ENCODE data around the gene SLC35F4.
"Not testable (repeated sequence)": the region's sequence is repeated elsewhere in the genome, so short reads cannot be mapped to it uniquely, and the experiment has no call there.

SLC35F4 gene

GRCh38 chr14:57729208-57730187 lies 136.4 kb downstream of the SLC35F4 start:
- no peak for DNase-seq (ENCODE audit: low read depth in 3 of 3, low spot score in 1 of 3)

DNA sequence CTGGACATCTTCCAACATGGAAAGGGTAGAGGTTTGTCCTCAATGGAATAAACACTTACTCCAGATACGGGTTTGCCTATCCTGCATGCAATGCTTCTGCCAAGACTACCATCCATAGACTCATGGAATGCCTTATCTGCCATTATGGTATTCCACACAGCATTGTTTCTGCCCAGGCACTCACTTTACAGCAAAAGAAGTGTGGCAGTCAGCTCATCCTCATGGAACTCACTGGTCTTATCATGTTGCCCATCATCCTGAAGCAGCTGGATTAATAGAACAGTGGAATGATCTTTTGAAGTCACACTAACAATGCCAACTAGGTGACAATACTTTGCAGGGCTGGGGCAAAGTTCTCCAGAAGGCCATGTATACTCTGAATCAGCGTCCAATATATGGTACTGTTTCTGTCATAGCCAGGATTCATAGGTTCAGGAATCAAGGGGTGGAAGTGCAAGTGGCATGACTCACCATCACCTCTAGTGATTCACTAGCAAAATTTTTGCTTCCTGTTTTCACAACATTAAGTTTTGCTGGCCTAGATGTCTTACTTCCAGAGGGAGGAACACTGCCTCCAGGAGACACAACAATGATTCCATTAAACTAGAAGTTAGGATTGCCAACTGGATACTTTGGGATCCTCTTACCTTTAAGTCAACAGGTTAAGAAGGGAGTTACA lies 140.4 kb downstream of the SLC35F4 start:
- no peak for DNase-seq (ENCODE audit: low read depth in 3 of 3, low spot score in 1 of 3)

GRCh38 chr14:57722141-57722540 lies 143.8 kb downstream of the SLC35F4 start:
- DNase-seq (ENCODE audit: low read depth in 3 of 3, low spot score in 1 of 3): not testable (repeated sequence)

- no peak for DNase-seq (ENCODE audit: low read depth in 3 of 3, low spot score in 1 of 3)
Observed at GRCh38 chr14:57714487-57714931, 151.4 kb downstream of the SLC35F4 start.

DNA sequence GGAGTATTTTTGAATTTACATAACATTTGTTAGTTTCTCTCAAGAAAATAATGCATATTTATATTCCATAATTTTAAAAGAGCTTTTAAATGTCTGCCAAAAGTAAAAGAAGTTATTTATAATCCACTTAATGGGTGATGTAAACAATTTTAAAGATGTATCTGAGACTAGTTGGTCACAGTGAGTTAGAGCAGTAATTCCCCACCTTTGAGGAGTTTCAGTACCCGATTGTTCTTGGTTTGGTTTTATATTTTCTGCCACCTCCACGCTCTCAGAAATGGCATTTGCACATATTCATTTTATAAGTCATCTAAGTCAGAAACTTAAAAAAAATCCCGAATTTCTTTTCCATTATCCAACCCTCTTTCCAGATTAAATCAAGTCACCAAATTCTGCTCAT lies 153.2 kb downstream of the SLC35F4 start:
- DNase-seq (ENCODE audit: low read depth in 3 of 3, low spot score in 1 of 3): no peak

DNA sequence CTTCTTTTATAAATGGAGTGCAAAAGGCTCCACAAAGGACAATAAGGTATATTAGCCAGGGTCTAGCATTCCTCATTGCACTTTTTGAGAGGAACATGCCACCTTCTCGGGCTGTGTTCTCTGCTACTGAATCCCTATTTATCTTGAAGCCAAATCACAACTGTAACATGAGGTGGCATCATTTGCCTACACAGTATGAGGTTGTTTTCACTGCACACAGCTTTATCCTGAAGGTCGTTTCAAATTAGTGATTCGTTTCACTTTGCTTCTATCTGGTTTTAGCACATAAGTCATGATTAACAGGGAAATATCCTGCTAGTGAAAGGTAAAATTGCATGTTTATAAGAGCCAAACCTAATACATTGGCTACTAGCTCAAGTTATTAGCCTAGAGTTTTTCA lies 153.8 kb downstream of the SLC35F4 start:
- DNase-seq (ENCODE audit: low read depth in 3 of 3, low spot score in 1 of 3): no peak

DNA sequence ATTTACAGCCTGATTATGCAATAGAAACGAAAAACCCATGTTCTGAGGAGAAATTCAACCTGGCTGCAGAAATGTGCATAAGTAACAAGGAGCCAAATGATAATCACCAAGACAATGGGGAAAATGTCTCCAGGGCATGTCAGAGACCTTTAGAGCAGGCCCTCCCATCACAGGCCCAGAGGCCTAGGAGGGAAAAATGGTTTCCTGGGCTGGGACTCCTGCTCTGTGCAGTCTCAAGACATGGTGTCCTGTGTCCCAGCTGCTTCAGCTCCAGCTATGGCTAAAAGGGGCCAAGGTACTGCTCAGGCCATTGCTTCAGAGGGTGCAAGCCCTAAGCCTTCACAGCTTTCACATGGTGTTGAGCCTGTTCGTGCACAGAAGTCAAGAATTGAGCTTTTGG lies 156.0 kb downstream of the SLC35F4 start:
- DNase-seq (ENCODE audit: low read depth in 3 of 3, low spot score in 1 of 3): no peak

DNA sequence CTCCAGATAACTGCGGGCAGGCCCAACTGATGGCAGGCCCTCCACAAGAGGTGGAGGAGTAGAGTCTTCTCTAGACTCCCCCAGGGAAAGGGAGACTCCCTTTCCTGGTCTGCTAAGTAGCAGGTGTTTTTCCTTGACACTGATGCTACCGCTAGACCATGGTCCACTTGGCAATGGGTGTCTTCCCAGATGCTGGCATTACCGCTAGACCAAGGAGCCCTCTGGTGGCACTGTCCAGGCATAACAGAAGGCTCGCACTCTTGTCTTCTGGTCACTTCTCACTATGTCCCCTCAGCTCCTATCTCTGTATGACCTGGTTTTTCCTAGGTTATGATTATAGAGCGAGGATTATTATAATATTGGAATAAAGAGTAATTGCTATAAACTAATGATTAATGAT lies 156.8 kb downstream of the SLC35F4 start:
- not testable (repeated sequence) for DNase-seq (ENCODE audit: low read depth in 3 of 3, low spot score in 1 of 3)

- DNase-seq (ENCODE audit: low read depth in 3 of 3, low spot score in 1 of 3): no peak
Observed at GRCh38 chr14:57707219-57707618, 158.7 kb downstream of the SLC35F4 start.

DNA sequence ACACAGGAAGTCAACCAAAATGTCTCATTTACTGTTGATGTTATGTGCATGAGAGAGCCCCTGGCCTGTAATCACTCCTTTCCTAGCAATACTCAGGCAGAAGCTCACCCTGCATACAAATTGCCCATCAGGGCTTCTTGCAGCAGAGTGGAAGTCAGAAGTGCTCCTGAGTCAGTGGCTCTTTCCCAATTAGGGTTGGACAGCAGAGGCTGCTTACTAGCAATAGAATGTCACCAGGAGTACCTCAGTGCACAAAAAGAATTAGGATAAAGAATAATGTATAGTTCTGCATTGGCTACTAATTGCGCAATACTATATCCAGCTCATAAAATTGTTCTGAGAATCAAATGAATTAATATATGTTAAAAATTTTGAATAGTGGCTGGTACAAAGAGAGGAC lies 161.1 kb downstream of the SLC35F4 start:
- DNase-seq (ENCODE audit: low read depth in 3 of 3, low spot score in 1 of 3): no peak

DNA sequence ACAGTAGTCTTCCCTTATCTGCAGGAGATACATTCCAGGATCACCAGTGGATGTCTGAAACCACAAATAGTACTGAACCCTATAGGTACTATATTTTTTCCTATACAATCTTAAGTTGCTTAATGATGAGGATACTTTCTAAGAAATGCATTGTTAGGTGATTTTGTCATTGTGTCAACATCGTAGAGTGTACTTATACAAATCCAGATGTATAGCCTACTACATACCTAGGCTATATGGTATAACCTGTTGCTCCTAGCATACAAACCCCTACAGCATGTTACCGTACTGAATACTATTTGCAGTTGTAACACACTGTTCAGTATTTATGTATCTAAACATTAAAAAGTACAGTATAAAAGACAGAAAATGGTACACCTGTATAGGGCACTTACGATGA lies 165.9 kb downstream of the SLC35F4 start:
- DNase-seq (ENCODE audit: low read depth in 3 of 3, low spot score in 1 of 3): no peak

- no peak for DNase-seq (ENCODE audit: low read depth in 3 of 3, low spot score in 1 of 3)
Observed at GRCh38 chr14:57692671-57693070, 173.2 kb downstream of the SLC35F4 start.

DNA sequence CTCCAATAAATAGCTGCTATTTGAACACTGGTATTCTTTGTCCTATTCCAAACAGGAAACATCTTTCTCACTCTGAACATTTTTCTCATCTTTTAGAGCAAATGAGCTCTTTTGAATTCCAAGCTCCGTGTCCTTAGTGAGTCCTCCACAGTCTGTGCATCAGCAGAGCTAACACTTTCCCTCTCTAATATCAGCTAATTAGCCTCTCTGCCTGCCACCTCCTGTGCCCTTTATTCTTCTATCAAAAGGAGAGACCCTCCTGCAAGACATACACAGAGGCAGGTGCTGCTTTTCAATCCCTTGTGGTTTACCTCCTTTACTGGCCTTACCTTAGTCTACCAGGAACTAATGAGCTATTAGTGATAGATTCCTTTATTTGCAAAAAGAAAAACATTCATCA lies 178.5 kb downstream of the SLC35F4 start:
- no peak for DNase-seq (ENCODE audit: low read depth in 3 of 3, low spot score in 1 of 3)

GRCh38 chr14:57686304-57686703 lies 179.6 kb downstream of the SLC35F4 start:
- DNase-seq (ENCODE audit: low read depth in 3 of 3, low spot score in 1 of 3): no peak

GRCh38 chr14:57671021-57671420 lies 194.9 kb downstream of the SLC35F4 start:
- DNase-seq (ENCODE audit: low read depth in 3 of 3, low spot score in 1 of 3): no peak

GRCh38 chr14:57660208-57660607 lies 205.7 kb downstream of the SLC35F4 start:
- DNase-seq (ENCODE audit: low read depth in 3 of 3, low spot score in 1 of 3): no peak

- no peak for DNase-seq (ENCODE audit: low read depth in 3 of 3, low spot score in 1 of 3)
Observed at GRCh38 chr14:57659052-57659451, 206.8 kb downstream of the SLC35F4 start.

GRCh38 chr14:57657487-57657886 lies 208.4 kb downstream of the SLC35F4 start:
- no peak for DNase-seq (ENCODE audit: low read depth in 3 of 3, low spot score in 1 of 3)

DNA sequence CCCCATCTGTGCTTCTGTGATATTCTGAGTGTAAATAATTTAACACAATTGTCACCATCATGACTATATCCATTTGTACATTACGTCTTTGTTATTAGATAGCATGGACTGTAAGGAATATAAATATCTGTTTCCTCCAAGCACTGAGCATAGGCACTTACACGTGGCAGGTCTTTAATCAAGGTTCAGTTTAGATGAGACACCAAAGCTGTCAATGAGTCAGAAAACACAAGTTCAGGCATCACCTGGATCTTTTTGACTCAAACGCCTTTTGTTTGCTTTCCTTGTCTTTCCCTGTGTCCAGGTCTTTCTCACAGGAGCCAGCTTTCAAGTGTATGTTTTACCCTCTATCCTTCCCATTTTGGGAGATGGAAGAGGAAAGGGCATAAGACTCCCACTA lies 209.0 kb downstream of the SLC35F4 start:
- no peak for DNase-seq (ENCODE audit: low read depth in 3 of 3, low spot score in 1 of 3)

GRCh38 chr14:57652769-57653168 lies 213.1 kb downstream of the SLC35F4 start:
- no peak for DNase-seq (ENCODE audit: low read depth in 3 of 3, low spot score in 1 of 3)

- no peak for DNase-seq (ENCODE audit: low read depth in 3 of 3, low spot score in 1 of 3)
Observed at GRCh38 chr14:57641776-57642175, 224.1 kb downstream of the SLC35F4 start.

DNA sequence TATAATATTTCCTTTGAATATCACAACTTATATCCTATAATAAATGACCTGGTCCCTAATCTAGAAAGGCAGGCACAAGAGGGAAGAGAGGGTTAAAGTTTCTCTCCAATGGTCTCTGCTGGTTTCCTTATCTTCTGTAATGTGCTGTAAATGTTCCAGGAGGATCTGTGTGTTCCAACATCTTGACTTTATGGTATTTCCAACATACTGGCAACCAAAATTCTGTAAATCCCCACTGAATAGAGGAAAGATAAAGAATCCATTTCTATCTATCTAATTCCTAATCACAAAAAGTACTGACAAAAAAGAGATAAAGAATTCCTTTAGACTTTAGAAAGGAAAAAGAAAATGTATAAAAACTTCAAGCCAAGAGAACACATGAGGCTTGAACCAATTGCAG lies 225.9 kb downstream of the SLC35F4 start:
- no peak for DNase-seq (ENCODE audit: low read depth in 3 of 3, low spot score in 1 of 3)

All from stimulated activated CD4-positive, alpha-beta T cell treated with anti-CD3 and anti-CD28 coated beads, TNF-alpha, amount 100 ng/mL, for 1 hour (primary cell).